Colonic mucosa (tissue), 4 donors: ENCODE data around the gene FUT8. TPM values are rescaled to one million over a fixed set of nuclear protein-coding genes. Genes with fewer than 3 reads are reported as not detected.

Experiments used
- DNase-seq: peaks from one replicate; pipeline ENCODE4 v3.0.0-alpha.2; 2020
- H3K27ac ChIP-seq: fragments of 200-600 bp; one replicate; pipeline ENCODE4 v1.8.0; 2021
- H3K27me3 ChIP-seq: fragments of 200-600 bp; one replicate; pipeline ENCODE4 v1.8.0; 2021
- H3K36me3 ChIP-seq: fragments of 200-600 bp; one replicate; pipeline ENCODE4 v1.8.0; 2021
- H3K4me1 ChIP-seq: fragments of 200-600 bp; one replicate; pipeline ENCODE4 v1.8.0; 2021; ENCODE audit warnings: mild to moderate bottlenecking
- H3K4me3 ChIP-seq: fragments of 200-600 bp; one replicate; pipeline ENCODE4 v1.8.0; 2021
- H3K9ac ChIP-seq, 2 donors: one replicate each; pipeline ENCODE4 v1.7.0; 2013; ENCODE audit warnings: control low read depth in 2 of 2, low read depth in 2 of 2, low read length in 2 of 2
- H3K9me3 ChIP-seq: fragments of 200-600 bp; one replicate; pipeline ENCODE4 v1.8.0; 2021
- CTCF ChIP-seq: fragments of 200-600 bp; IDR thresholded peaks from one replicate; pipeline ENCODE4 v1.8.0; 2022; ENCODE audit warnings: antibody characterized with exemption, mild to moderate bottlenecking
- intact Hi-C: fragments of 100-400 bp; cut with DNase I; formaldehyde crosslinking; loops from one replicate; pipeline ENCODE4 v1.14.1; 2022
- total RNA-seq, 2 donors: library from RNA; stranded (reverse); fragmentation: NEBNext Ultra II Directional in 1 of 2; extraction: Animal tissue kit (Norgen Biotek cat#: 25700) in 1 of 2; gene quantifications; one replicate each; pipeline ENCODE4 v1.2.1, GENCODE V29; 2021
- donor health status: healthy.
- donor health status: DM: no; HTN: no; CAD: no.
- donor health status: DM: no; HTN: no; CAD: no.

FUT8 gene
- total RNA-seq, 2 donors from 2014 or later = 28.8 to 37.2 TPM

GRCh38 chr14:65718629-65719028 lies 306.1 kb downstream of the FUT8 start:
- H3K9me3 ChIP-seq = no peaks in the 10 kb centered on the region
- H3K27ac ChIP-seq = no peak overlapping the region
- no peaks in the 10 kb centered on the region for H3K4me1 ChIP-seq
- H3K36me3 ChIP-seq = no peaks in the 10 kb centered on the region
- intact Hi-C loops = no loop called here
- no peak overlapping the region for H3K9ac ChIP-seq
- no peak for TF ChIP-seq CTCF
- no peak for DNase-seq
- no peak overlapping the region for H3K4me3 ChIP-seq
- no peaks in the 10 kb centered on the region for H3K27me3 ChIP-seq

GRCh38 chr14:65720171-65720570 lies 307.6 kb downstream of the FUT8 start:
- Histone ChIP-seq H3K27me3 (no peaks in the 10 kb centered on the region), H3K9me3 (no peaks in the 10 kb centered on the region), H3K4me3 (no peak overlapping the region), H3K9ac (no peak overlapping the region), H3K27ac (no peak overlapping the region), H3K4me1 (no peaks in the 10 kb centered on the region), H3K36me3 (no peaks in the 10 kb centered on the region)
- no peak for TF ChIP-seq CTCF
- intact Hi-C loops = no loop called here
- no peak for DNase-seq

GRCh38 chr14:65720743-65721142 lies 308.2 kb downstream of the FUT8 start:
- no peaks in the 10 kb centered on the region for H3K9me3 ChIP-seq
- H3K4me1 ChIP-seq = no peaks in the 10 kb centered on the region
- H3K27ac ChIP-seq = no peak overlapping the region
- TF ChIP-seq CTCF = no peak
- no peak overlapping the region for H3K4me3 ChIP-seq
- H3K27me3 ChIP-seq = no peaks in the 10 kb centered on the region
- intact Hi-C loops = no loop called here
- no peaks in the 10 kb centered on the region for H3K36me3 ChIP-seq
- DNase-seq = no peak
- no peak overlapping the region for H3K9ac ChIP-seq

GRCh38 chr14:65723348-65723747 lies 310.8 kb downstream of the FUT8 start:
- Histone ChIP-seq H3K9me3 (no peaks in the 10 kb centered on the region), H3K27me3 (no peaks in the 10 kb centered on the region), H3K4me3 (no peak overlapping the region), H3K9ac (no peak overlapping the region), H3K4me1 (no peaks in the 10 kb centered on the region), H3K27ac (no peak overlapping the region), H3K36me3 (no peaks in the 10 kb centered on the region)
- intact Hi-C loops = no loop called here
- no peak for DNase-seq
- TF ChIP-seq CTCF = no peak

GRCh38 chr14:65728604-65729003 lies 316.1 kb downstream of the FUT8 start:
- Histone ChIP-seq H3K9me3 (no peaks in the 10 kb centered on the region), H3K27ac (no peak overlapping the region), H3K9ac (no peak overlapping the region), H3K27me3 (no peaks in the 10 kb centered on the region), H3K4me1 (no peaks in the 10 kb centered on the region), H3K4me3 (no peak overlapping the region), H3K36me3 (no peaks in the 10 kb centered on the region)
- no peak for TF ChIP-seq CTCF
- DNase-seq = no peak
- intact Hi-C loops = no loop called here

GRCh38 chr14:65729566-65729965 lies 317.0 kb downstream of the FUT8 start:
- Histone ChIP-seq H3K9me3 (no peaks in the 10 kb centered on the region), H3K27me3 (no peaks in the 10 kb centered on the region), H3K4me1 (no peaks in the 10 kb centered on the region), H3K4me3 (no peak overlapping the region), H3K9ac (no peak overlapping the region), H3K36me3 (no peaks in the 10 kb centered on the region), H3K27ac (no peak overlapping the region)
- intact Hi-C loops = no loop called here
- DNase-seq = no peak
- TF ChIP-seq CTCF = no peak
